NB4 (cell line): ENCODE results near the gene GALM.

Experiments
- CTCF ChIP-seq: IDR thresholded peaks from one replicate; pipeline ENCODE4 v1.5.1; 2012; ENCODE audit warnings: low read depth, low read length
- MAX ChIP-seq: IDR thresholded peaks from 2 replicates; pipeline ENCODE4 v1.6.1; 2011; ENCODE audit warnings: low read depth, low read length
- MYC ChIP-seq: IDR thresholded peaks from 2 replicates; pipeline ENCODE4 v1.6.1; 2011; ENCODE audit warnings: low read depth, low read length
- POLR2A ChIP-seq: IDR thresholded peaks from 2 replicates; pipeline ENCODE4 v1.6.1; 2011; ENCODE audit warnings: mild to moderate bottlenecking; ENCODE audit not compliant: insufficient read length; ENCODE audit errors: extremely low read depth

GRCh38 chr2:38709567-38710194 is 43.8 kb downstream of the GALM start:
- no peak for TF ChIP-seq CTCF
- TF ChIP-seq POLR2A: no peak
- no peak for TF ChIP-seq MAX
- no peak for TF ChIP-seq MYC
